Activated T-helper 2 cell treated with anti-CD3 and anti-CD28 coated beads, Interferon-gamma antibody, Interleukin-2, Interleukin-4, amounts not matched to agents 10 μg/mL and 5 μg/mL and 100 μg/mL, durations not matched to agents 14 hours and 24 hours and 36 hours (primary cell): ENCODE measurements around the gene RNF166. TPM values are rescaled to one million over a fixed set of nuclear protein-coding genes. Genes with fewer than 3 reads are reported as not detected.

Experiments
- DNase-seq: peaks from one replicate; pipeline ENCODE4 v3.0.0; 2021; ENCODE audit warnings: low spot score
- H3K27ac Mint-ChIP-seq: one replicate; pipeline ENCODE4 v1.8.0; 2021; ENCODE audit warnings: mixed read lengths
- H3K27me3 Mint-ChIP-seq: one replicate; pipeline ENCODE4 v1.8.0; 2021; ENCODE audit warnings: low read depth, mixed read lengths
- H3K36me3 Mint-ChIP-seq: one replicate; pipeline ENCODE4 v1.8.0; 2021; ENCODE audit warnings: low read depth, mixed read lengths
- H3K4me1 Mint-ChIP-seq: one replicate; pipeline ENCODE4 v1.8.0; 2021; ENCODE audit warnings: low read depth, mixed read lengths
- H3K4me3 Mint-ChIP-seq: one replicate; pipeline ENCODE4 v1.8.0; 2021; ENCODE audit warnings: low read depth, mild to moderate bottlenecking, moderate library complexity, mixed read lengths
- H3K9me3 Mint-ChIP-seq: one replicate; pipeline ENCODE4 v1.8.0; 2021; ENCODE audit warnings: mixed read lengths
- intact Hi-C: fragments of 100-400 bp; cut with micrococcal nuclease; formaldehyde crosslinking; loops from one replicate; pipeline ENCODE4 v1.15.1; 2023
- total RNA-seq: library from RNA; stranded (reverse); gene quantifications from 2 replicates; pipeline ENCODE4 v1.2.3, GENCODE V29; 2022

RNF166 gene
- total RNA-seq, 1 donor from 2014 or later: 39.9 TPM

- Mint-ChIP-seq H3K27ac (no peak overlapping the region), H3K9me3 (no peaks in the 10 kb centered on the region), H3K4me3 (no peak overlapping the region), H3K27me3 (no peaks in the 10 kb centered on the region), H3K4me1 (no peaks in the 10 kb centered on the region), H3K36me3 (peaks cover 37% of the 10 kb centered on the region)
- intact Hi-C loops: no loop called here
- no peak for DNase-seq
Measured at GRCh38 chr16:88716201-88716600, 10.0 kb upstream of the RNF166 start.

- DNase-seq: no peak
- no peaks in the 10 kb centered on the region for H3K9me3 Mint-ChIP-seq
- no peaks in the 10 kb centered on the region for H3K4me1 Mint-ChIP-seq
- H3K4me3 Mint-ChIP-seq: no peak overlapping the region
- intact Hi-C loops: no loop called here
- H3K27ac Mint-ChIP-seq: no peak overlapping the region
- no peaks in the 10 kb centered on the region for H3K27me3 Mint-ChIP-seq
- H3K36me3 Mint-ChIP-seq: peaks cover 34% of the 10 kb centered on the region
Measured at GRCh38 chr16:88715312-88716190, 9.3 kb upstream of the RNF166 start.

- intact Hi-C loops: no loop called here
- no peaks in the 10 kb centered on the region for H3K27me3 Mint-ChIP-seq
- H3K4me1 Mint-ChIP-seq: no peaks in the 10 kb centered on the region
- no peak for DNase-seq
- H3K9me3 Mint-ChIP-seq: no peaks in the 10 kb centered on the region
- H3K27ac Mint-ChIP-seq: no peak overlapping the region
- H3K36me3 Mint-ChIP-seq: peaks cover 29% of the 10 kb centered on the region
- no peak overlapping the region for H3K4me3 Mint-ChIP-seq
Measured at GRCh38 chr16:88714420-88715302, 8.5 kb upstream of the RNF166 start.

- no peak overlapping the region for H3K27ac Mint-ChIP-seq
- no peak for DNase-seq
- H3K4me1 Mint-ChIP-seq: no peaks in the 10 kb centered on the region
- peaks cover 20% of the 10 kb centered on the region for H3K36me3 Mint-ChIP-seq
- H3K4me3 Mint-ChIP-seq: no peak overlapping the region
- H3K27me3 Mint-ChIP-seq: no peaks in the 10 kb centered on the region
- no peaks in the 10 kb centered on the region for H3K9me3 Mint-ChIP-seq
- intact Hi-C loops: no loop called here
Measured at GRCh38 chr16:88713568-88714419, 7.6 kb upstream of the RNF166 start.

- Mint-ChIP-seq H3K9me3 (no peaks in the 10 kb centered on the region), H3K4me1 (no peaks in the 10 kb centered on the region), H3K27me3 (no peaks in the 10 kb centered on the region), H3K4me3 (no peak overlapping the region), H3K27ac (no peak overlapping the region), H3K36me3 (peaks cover 14% of the 10 kb centered on the region)
- DNase-seq: no peak
- intact Hi-C loops: no loop called here
Measured at GRCh38 chr16:88713054-88713453, 6.8 kb upstream of the RNF166 start.

GRCh38 chr16:88712362-88712979, 6.3 kb upstream of the RNF166 start:
- Mint-ChIP-seq H3K4me1 (peaks cover 1% of the 10 kb centered on the region), H3K27ac (no peak overlapping the region)

GRCh38 chr16:88711750-88712340, 5.6 kb upstream of the RNF166 start:
- Mint-ChIP-seq H3K27me3 (no peaks in the 10 kb centered on the region), H3K27ac (no peak overlapping the region), H3K36me3 (peaks cover 4% of the 10 kb centered on the region), H3K4me1 (peaks cover 7% of the 10 kb centered on the region), H3K9me3 (no peaks in the 10 kb centered on the region), H3K4me3 (no peak overlapping the region)
- no peak for DNase-seq
- intact Hi-C loops: no loop called here

More at GRCh38 chr16:88712362-88712979, 6.3 kb upstream of the RNF166 start:
- peaks cover 9% of the 10 kb centered on the region for H3K36me3 Mint-ChIP-seq
- no peak for DNase-seq
- no peaks in the 10 kb centered on the region for H3K9me3 Mint-ChIP-seq
- intact Hi-C loops: no loop called here
- H3K27me3 Mint-ChIP-seq: no peaks in the 10 kb centered on the region
- H3K4me3 Mint-ChIP-seq: no peak overlapping the region

- DNase-seq: no peak
- no peaks in the 10 kb centered on the region for H3K9me3 Mint-ChIP-seq
- peaks cover 4% of the 10 kb centered on the region for H3K36me3 Mint-ChIP-seq
- H3K27ac Mint-ChIP-seq: no peak overlapping the region
- H3K4me1 Mint-ChIP-seq: peaks cover 7% of the 10 kb centered on the region
- no peaks in the 10 kb centered on the region for H3K27me3 Mint-ChIP-seq
- no peak overlapping the region for H3K4me3 Mint-ChIP-seq
- intact Hi-C loops: no loop called here
Measured at GRCh38 chr16:88710556-88710955, 4.3 kb upstream of the RNF166 start.

- intact Hi-C loops: loop anchor here (1.0 to 2.0 kb wide), 3 partner anchors 30 to 74 kb away; partner anchors contain the start of gene MVD
- peak overlapping the region; percentile 87 for H3K4me3 Mint-ChIP-seq
- H3K27me3 Mint-ChIP-seq: no peaks in the 10 kb centered on the region
- no peak for DNase-seq
- peaks cover 7% of the 10 kb centered on the region for H3K36me3 Mint-ChIP-seq
- peaks cover 34% of the 10 kb centered on the region for H3K4me1 Mint-ChIP-seq
- peak overlapping the region; percentile 61 for H3K27ac Mint-ChIP-seq
- H3K9me3 Mint-ChIP-seq: no peaks in the 10 kb centered on the region
Measured at GRCh38 chr16:88706965-88707826, 988 bp upstream of the RNF166 start.

- H3K27ac Mint-ChIP-seq: no peak overlapping the region
- intact Hi-C loops: loop anchor here (1.0 to 2.0 kb wide), 3 partner anchors 31 to 75 kb away; partner anchors contain the start of gene MVD
- H3K9me3 Mint-ChIP-seq: no peaks in the 10 kb centered on the region
- peak overlapping the region; percentile 83 for H3K4me3 Mint-ChIP-seq
- H3K27me3 Mint-ChIP-seq: no peaks in the 10 kb centered on the region
- H3K4me1 Mint-ChIP-seq: peaks cover 44% of the 10 kb centered on the region
- no peak for DNase-seq
- peaks cover 7% of the 10 kb centered on the region for H3K36me3 Mint-ChIP-seq
Measured at GRCh38 chr16:88705801-88706228, 393 bp downstream of the RNF166 start.

GRCh38 chr16:88705076-88705684, 1.0 kb downstream of the RNF166 start:
- peak overlapping the region; percentile 67 for H3K27ac Mint-ChIP-seq
- no peaks in the 10 kb centered on the region for H3K9me3 Mint-ChIP-seq
- intact Hi-C loops: no loop called here
- no peak for DNase-seq
- no peaks in the 10 kb centered on the region for H3K27me3 Mint-ChIP-seq
- H3K36me3 Mint-ChIP-seq: peaks cover 12% of the 10 kb centered on the region
- H3K4me1 Mint-ChIP-seq: peaks cover 48% of the 10 kb centered on the region
- H3K4me3 Mint-ChIP-seq: peak overlapping the region; percentile 83
